Inferior parietal cortex (tissue), 1 donor: ENCODE data around the gene HMGCL.
A peak's percentile ranks its signal among the peaks of the same experiment; 100 is the strongest.
"Not testable (repeated sequence)": the region's sequence is repeated elsewhere in the genome, so short reads cannot be mapped to it uniquely, and the experiment has no call there.

Experiments used
- DNase-seq: peaks from one replicate; pipeline ENCODE4 v3.0.0-alpha.2; 2016; ENCODE audit errors: extremely low spot score

HMGCL gene

DNA sequence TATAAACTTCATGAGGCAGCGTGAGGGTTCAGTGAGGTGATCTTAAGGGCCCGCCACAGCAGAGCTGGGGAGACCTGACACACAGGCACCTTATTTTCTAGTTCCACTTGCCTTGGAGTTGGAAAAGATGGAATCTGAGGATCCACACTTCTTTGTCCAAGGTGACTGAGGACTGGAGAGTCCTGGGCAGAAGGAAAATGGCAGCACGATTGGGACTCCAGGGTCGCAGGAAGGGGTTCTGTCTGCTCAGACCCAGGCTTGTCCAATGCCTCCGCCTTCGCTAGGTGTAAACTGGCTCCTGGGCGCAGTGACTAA, 26.0 kb downstream of the HMGCL start:
- no peak for DNase-seq

- DNase-seq, result no peak
Measured at GRCh38 chr1:23798662-23799142, 26.5 kb downstream of the HMGCL start.

DNA sequence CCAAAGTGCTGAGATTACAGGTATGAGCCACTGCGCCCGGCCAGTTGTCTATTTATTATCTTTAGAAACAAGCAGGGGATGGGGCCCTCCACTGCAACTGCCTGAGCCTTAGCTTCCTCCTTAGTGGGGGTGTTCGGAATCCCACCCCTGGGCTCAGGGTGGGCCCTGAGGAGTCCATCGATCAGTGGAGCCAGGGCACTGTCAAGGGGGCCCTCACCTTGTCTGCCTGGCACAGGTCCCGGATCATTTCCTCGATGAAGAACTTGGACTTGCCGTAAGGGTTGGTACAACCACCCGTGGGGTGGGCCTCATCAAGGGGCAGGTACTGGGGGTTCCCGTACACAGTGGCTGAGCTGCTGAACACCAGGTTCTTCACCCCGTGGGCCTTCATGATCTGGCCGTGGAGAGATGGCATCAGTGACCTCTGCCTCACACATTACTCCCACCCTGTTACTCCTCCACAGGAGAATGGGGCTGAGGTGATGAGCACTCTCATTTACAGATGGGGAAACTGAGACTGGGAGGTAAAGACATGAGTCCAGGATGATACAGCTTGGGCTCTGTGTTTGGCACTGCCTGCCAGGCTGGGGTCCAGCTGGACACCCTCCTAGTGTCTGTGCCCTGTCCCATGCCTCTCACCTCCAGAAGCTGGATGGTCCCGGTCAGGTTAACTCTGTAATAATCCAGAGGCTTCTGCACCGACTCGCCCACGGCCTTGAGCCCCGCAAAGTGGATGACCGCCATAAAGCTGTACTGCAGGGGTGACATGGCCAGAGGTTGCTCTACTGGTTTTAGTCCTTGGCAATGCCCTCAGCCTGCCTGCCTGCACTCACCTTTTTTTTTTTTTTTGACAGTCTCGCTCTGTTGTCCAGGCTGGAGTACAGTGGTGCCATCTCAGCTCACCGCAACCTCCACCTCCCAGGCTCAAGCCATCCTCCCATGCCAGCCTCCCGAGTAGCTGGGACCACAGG, 27.5 kb downstream of the HMGCL start:
- no peak for DNase-seq

- no peak for DNase-seq
Measured at GRCh38 chr1:23796466-23797271, 28.6 kb downstream of the HMGCL start.

GRCh38 chr1:23795676-23796465, 29.4 kb downstream of the HMGCL start:
- no peak for DNase-seq

GRCh38 chr1:23794732-23795182, 30.5 kb downstream of the HMGCL start:
- not testable (repeated sequence) for DNase-seq

- DNase-seq, result no peak
Measured at GRCh38 chr1:23793861-23794731, 31.1 kb downstream of the HMGCL start.

DNA sequence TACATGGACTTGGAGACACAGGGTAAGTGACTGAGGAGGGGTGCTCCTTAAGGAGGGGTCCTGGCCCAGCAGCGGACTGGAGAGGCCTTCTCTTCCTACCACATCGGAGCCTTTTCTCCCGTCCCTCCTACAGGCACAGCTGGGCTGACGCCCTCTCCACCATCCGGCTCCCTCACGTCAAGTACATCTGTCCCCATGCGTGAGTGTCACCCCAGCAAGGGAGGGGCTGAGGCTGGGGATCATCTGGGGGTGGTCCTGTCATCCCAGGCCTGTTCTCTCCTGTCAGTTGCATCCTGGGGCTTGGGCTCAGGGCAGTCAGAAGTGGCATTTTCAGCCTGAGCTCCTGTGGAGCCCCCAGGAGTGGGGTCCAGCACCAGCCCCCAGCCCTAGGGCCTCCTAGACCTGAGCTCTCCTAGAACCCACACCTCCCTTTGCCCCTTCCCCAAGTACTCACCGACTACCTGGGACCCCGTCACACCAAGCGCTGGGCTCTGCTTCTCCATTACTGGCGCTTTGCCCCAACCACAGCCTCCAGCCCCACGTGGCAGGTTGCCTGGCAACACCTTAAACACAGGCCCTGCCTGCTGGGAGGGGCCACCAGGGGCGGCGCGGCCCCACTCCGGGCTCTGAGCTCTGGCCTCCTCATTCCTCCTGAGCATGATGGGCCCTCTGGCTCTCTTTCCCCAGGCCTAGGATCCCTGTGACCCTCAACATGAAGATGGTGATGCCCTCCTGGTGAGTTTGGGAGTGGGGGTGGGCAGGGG, 32.0 kb downstream of the HMGCL start:
- no peak for DNase-seq

- no peak for DNase-seq
Measured at GRCh38 chr1:23792151-23792945, 32.9 kb downstream of the HMGCL start.

DNA sequence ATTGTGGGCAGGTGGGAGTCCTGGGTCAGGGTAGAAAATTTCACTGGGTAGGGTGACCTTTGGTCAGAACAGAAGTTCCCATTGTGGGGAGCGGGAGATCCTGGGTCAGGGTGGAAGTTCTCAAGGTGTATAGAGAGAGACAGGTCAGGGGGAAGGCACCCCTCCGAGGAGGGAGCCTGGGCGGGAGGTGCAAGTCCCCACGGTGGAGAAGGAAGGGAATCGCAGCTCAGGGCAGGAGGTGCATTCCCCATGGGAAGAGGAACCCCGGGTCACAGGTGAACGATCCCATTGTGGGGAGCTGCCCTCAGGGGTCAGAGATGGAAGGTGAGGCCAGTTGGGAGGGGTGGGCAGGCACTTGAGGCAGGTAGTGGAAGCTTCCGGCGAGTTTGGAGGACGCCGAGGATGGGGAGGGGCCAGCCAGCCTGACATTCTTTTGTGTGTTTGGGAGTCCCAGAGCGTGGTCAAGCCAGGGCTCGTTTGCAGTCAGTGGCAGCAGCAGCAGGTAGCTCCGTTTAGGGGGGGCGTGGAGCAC, 33.6 kb downstream of the HMGCL start:
- DNase-seq, result no peak

GRCh38 chr1:23790696-23791515, 34.3 kb downstream of the HMGCL start, which contains the start of gene LYPLA2:
LYPLA2 (plus strand) TSS chr1:23791145; CDS start chr1:23792683, 1,538 bp downstream.
- DNase-seq, result peak; percentile 95

GRCh38 chr1:23788695-23789094, 36.5 kb downstream of the HMGCL start:
- DNase-seq, result no peak

DNA sequence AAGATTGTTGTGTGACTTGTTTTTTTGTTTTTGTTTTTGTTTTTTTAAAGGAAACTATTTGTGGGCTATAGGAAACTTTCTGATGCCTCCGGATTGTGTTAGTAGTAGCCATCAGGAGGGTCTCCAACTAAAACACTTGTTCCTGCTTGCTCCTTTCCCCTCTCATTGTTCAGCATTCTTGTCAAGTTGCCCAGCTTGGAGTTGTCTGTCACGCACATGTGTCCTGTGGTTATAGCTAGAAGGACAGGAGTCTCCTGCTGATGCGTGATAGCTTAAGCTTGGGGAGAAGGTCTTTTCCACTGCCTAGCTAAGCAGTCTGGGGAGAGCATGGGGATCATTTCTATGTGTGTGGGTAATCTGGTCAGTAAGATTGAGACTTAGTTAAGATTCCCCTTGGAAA, 37.5 kb downstream of the HMGCL start:
- no peak for DNase-seq

DNA sequence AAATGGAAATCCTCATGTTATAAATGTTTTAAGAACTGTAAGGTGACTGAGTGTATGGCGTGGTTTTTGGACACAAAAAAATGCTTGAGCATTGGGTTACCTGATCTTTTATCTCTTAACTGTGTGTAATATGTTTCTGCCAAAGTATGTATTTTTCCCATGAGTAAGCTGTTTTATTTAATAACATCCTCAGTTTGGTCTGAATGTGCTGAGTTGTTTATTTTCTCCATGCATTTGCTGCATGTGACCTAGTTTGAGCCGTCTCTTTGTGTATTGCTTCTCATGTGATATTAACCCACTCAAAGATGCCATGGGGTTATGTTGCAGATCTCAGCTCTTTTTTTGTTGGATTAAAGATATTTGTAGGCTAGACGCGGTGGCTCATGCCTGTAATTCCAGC, 40.4 kb downstream of the HMGCL start:
- DNase-seq, result no peak

DNA sequence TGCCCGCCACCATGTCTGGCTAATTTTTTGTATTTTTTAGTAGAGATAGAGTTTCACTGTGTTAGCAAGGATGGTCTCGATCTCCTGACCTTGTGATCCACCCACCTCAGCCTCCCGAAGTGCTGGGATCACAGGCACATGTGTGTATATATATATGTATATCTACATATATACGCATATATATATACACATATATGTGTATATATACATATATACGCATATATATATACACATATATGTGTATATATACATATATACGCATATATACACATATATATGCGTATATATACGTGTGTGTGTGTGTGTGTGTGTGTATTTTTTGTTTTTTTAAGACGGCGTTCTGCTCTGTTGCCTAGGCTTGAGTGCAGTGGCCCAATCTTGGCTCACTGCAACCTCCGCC, 42.1 kb downstream of the HMGCL start:
- DNase-seq, result not testable (repeated sequence)

GRCh38 chr1:23779826-23780371, 45.3 kb downstream of the HMGCL start:
- no peak for DNase-seq

GRCh38 chr1:23777979-23778814, 47.0 kb downstream of the HMGCL start, which contains the start of gene PITHD1:
PITHD1 (plus strand) TSS chr1:23778418; CDS start chr1:23778516, 98 bp downstream.
- peak; percentile 86 for DNase-seq
